KG1 (cell line): Measurements from ENCODE around the gene B3GAT3.
"Not testable (repeated sequence)": the region's sequence is repeated elsewhere in the genome, so short reads cannot be mapped to it uniquely, and the experiment has no call there.

Experiments
- DNase-seq: peaks from one replicate; lab custom pipeline; 2025; lab: John Stamatoyannopoulos, UW

The B3GAT3 gene

DNA sequence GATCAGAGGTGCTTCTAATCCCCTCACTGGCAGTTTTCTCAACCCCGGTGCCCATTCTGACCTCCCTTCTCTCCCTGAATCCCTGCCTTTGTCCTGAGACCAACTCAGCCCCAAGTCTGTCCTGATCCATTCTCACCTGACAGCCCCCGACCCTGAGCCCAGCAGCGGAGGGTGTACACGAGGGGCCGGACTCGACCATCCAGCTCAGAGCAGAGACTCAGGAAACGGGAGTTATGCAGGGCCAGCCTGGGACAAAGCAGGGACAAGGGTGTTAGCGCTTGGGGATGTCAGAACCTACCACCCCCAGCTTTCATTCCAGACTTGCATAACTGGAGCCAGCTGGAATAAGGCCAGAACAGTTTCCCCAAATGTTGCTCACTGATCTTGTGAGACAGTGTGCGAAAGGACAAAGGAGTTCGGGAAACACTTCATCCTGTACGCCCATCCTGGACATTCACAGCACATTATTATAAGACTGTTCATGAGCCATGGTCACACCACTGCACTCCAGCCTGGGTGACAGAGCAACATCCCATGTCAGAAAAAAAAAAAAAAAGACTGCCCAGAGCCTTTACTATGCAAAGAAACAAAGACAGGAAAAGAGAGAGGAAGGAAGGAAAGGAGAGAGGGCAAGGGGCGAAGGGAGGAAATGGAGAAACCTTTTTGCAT lies 44.6 kb downstream of the B3GAT3 start:
- no peak for DNase-seq

DNA sequence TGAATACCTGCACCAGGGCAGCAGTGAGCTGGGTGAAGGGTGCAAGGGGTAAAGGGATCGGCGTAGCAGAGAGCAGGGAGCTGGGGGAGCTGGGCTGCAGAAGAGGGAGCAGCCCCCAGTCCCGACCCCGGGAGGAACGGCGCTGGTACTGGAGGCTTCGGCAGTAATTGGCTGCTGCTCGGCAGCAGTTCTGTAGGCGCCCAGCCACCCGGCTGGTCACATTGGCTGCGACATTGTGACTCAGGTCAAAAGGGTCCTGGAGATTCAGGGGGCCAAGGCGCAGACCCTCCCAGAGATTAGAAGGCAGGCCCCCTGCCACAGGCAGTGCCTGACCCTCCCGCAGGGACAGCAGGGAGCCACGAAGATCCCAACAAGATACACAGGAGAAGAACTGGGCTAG lies 45.9 kb downstream of the B3GAT3 start:
- no peak for DNase-seq

DNA sequence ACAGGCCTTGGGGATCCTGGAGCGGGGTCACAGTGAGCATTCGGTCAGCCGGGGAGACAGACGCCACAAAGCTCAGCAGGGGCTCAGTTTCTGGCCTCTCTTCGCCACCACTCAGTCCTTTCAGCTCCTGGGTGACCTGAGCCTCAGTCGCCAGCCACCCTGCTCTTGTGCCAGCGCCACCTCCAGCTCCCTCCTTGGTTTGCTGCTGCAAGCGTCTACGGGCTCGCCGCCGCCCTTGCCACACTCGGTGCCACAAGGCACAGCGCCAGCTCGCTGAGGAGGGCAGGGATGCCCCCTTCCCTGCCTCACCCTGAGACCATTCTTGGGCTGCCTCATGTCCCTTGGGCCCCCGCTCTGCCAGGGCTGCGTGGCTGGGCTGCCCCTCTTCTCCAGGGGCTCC lies 46.6 kb downstream of the B3GAT3 start:
- DNase-seq = no peak

DNA sequence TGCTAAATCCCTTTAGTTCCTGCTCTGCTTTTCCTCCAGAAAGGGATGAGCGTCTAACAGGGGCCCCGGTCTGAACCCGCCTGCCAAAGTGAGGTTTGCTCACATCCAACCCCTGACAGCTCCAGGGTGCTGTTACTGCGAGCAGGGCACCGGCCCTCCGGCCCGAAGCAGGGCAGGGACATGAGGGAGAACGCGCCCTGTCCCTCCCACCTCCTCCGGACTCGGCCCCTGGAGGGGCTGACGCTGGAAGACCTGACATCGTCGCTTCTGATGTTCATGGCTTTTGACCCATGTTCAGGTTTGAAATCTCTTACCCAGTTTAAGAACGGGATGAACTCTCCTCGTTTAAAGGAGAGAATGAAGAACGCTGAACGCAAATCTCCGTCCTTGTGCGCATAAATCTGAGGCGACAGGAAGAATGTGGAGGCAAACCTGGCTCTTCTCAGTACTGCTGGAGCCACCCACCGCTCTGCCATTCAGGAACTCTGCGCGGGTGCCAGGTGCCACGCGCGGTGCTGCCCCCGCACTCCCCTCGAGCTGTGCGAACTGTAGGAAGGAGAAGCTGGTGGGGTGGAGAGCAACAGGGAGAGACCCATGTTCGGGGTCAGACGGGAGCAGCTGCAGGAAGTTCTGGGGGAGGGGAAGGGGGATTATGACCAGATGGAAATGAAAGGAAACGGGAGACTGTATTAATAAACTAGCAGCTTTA lies 47.3 kb downstream of the B3GAT3 start:
- DNase-seq = no peak

DNA sequence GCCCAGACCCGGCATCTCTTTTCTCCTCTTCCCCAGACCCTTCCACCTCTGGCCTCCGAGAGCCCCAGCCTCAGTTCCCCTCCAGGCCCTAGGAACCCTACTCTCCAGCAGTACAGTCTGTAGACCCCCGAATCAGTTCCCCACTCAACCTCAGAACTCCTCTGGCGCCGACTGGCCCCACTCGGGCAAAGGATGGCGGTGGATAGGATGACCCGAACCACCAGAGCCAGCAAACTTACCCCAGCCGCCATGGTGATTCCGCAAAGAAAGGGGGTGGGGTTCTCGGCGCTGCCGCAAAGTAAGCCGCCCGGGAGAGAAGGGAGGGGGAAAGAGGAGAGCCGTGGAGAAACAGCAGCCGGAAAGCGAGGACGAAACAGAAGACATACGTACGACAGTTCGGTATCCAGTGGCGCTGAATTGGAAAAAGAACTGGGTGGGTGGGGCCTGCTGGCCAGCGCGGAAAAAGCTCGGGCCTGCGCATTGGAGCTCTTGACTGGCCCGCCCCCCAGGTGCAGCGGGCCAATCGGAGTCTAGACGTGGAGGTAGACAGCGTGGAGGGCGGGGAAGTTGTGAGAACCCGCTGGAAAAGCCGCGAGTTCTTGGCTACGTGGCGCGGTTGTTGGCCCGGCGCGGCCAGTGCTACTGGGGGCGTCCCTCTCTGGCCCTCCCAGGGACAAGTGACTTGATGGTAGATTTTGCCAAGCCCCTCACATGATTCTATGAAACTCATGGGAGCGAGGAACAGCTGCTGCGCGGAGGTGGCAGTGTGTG lies 48.0 kb downstream of the B3GAT3 start, which contains the start of gene EEF1G:
Gene EEF1G, minus strand, starts transcription at position 300 of the 771 bp plus-strand sequence. Its CDS starts 49 bp downstream, at position 251.
- peak; percentile 100 for DNase-seq

DNA sequence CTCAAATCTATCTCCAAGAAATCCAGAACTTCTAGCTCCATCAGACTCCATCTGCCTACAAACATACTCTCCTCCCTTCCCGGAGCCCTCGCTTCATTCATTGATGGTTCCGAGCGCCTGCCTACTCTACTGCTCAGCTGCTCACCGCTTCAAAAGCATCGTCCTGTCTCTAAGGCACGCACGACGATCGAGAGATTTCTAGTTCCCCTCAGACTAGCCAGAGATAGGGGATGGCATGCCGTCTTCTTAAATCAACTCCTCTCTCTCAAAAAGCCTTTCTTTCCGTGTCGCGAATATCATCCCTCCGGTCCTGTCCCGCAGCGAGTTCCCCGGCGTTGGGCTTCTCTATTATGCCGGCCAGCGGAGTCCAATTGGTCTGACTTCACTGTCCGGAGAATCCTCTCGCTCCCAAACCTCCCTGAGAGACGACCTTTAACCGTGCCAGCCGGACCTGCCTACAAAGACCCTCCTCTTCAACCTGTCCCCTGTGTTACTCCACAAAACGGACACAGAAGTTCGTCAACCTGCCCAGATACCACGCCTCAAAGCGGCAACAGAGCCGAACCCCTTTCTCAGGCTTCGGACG lies 48.7 kb downstream of the B3GAT3 start:
- DNase-seq = no peak

DNA sequence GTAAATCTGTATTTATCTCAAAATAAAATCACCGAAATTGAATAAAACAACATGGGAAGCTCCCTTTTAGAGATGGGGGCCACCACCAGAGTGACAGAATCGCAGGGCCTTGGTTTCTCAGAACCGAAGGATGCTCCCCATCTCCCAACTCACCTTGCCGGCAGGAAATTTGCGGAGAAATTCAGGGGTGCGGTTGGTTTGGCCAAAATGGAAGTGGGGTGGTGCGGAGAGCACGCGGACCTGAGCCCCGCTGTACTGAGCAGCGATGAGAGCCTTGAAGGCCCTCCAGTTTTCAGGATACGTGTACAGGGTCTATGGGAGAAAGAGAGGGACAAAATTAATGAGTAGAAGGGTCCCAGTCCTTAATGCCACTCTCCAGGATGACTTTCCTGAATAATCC lies 49.4 kb downstream of the B3GAT3 start:
- no peak for DNase-seq

DNA sequence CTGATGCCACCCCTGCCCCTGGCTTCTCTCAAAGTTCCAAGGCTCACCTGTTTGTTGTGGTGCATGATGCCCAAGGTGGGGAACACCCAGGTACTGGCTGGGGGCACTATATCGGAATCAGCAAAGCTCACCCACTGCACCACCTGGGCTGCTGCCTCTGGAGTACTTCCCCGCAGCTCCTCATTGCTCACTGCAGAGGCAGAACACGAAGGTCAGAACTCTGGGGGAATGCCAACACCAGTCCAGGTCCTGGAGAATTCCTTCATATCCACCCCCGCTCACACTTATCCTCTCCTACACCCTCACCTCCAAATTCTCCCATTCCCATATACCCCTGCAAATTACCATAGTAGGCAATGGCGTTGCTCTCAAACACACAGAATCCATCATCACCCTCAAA lies 50.3 kb downstream of the B3GAT3 start:
- DNase-seq = not testable (repeated sequence)

DNA sequence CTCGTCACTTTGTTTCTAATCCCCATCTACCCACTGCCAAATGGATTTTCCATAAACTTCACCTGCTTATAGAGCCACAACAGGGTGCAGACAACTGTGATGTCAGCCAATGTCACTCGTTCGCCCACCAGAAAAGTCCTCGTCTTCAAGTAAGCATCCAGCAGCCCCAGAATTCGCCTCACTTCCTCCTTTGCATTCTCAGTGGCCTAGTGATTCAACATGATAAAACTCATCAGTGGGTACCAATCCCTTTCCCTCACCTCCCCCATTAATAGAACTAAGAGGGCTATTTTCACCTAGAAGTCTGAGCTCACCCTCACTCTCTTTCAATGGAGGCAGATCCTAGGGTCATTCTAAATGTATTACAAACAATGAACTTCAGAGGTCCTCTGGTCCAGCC lies 50.9 kb downstream of the B3GAT3 start:
- DNase-seq = not testable (repeated sequence)

DNA sequence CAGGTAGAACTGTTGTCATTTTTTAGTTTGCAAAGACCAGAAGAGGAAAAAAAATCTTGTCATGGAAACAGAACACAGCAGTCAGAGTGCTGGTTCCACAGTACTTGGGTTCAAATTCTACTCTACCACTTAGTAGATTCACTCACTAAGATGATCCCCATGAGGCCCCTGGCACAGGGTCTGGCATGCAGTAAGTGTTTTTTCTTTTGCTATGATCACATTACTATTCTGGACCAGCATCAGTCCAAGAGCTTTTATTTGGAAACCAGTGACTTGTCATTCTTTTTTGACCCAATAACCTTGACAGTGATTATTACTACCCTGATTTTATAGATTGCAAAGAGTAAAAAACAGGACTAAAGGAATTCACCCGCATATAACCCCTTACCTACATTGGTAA lies 52.2 kb downstream of the B3GAT3 start:
- DNase-seq = no peak

DNA sequence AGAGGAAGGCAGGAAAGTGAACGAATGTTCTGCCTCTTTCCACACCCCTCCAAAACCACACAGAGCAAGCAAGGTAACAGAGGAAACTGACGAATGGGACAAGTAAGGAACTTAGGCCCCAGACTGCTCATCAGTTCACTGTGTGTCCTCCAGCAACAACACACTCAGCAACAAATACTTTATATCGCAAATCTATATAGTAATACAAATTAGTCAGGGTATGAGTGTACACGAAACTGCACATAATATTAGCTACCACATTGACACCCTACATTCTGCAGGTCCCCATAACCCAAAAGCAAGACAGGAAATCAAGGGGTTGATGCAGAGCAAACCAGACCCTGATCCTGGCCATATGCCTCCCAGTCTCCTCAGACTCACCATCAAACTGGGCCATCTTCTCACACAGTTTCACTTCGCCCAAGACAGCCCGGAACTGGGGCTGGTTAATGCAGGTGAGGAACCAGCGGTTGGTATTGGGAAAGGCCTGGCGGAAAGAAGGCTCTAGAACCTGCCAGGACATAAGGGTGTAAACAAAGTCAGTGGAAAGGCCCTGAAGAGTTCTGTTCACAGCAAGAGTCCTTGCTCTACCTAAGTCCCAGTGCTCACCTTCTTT lies 54.7 kb downstream of the B3GAT3 start:
- no peak for DNase-seq

DNA sequence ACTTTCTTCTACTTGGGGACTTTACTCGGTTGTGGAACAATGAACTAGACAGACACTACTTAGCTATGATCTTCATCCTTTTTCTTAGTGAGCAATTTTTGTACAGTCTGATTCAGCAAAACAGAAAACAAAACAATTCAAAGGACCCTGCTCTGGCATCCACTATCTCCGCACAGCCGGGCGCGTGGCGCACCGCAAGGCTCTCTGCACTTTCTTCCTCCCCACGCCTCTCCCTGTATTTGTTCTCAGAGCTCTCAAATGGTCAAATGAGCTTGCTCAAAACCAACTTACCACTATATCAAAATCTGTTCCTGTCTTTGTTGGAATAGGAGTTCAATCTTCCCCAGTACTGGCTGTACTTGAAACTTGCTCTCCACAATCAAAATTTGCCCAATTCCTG lies 55.5 kb downstream of the B3GAT3 start:
- DNase-seq = no peak
